WTC11 (cell line): ENCODE data around the gene PDE11A. TPM values are rescaled to one million over a fixed set of nuclear protein-coding genes. Genes with fewer than 3 reads are reported as not detected.

Experiments used
- ATAC-seq: fragments of 200-7000 bp; cut with Tn5 transposase; 2 replicates; pipeline ENCODE4 v1.10.0; 2021; ENCODE audit warnings: mild to moderate bottlenecking, moderate library complexity
- CTCF ChIA-PET: fragments of 300-600 bp; sonication (Branson Sonifier 250); formaldehyde crosslinking; loops from one replicate; lab custom pipeline; 2021; ENCODE audit warnings: antibody characterized with exemption; lab: Charles Lee
- POLR2A ChIA-PET: fragments of 350-600 bp; sonication (Branson Sonifier 250); formaldehyde crosslinking; loops from one replicate; lab custom pipeline; 2021; ENCODE audit warnings: antibody characterized with exemption; lab: Charles Lee
- DNase-seq: peaks from one replicate; pipeline ENCODE4 v3.0.0; 2021; ENCODE audit warnings: low spot score
- H3K27ac Mint-ChIP-seq: 2 replicates; pipeline ENCODE4 v1.8.0; 2021; ENCODE audit warnings: mixed read lengths
- H3K27me3 Mint-ChIP-seq: 2 replicates; pipeline ENCODE4 v1.8.0; 2021; ENCODE audit warnings: low read depth, mild to moderate bottlenecking, moderate library complexity, mixed read lengths
- H3K36me3 Mint-ChIP-seq: 2 replicates; pipeline ENCODE4 v1.8.0; 2021; ENCODE audit warnings: mixed read lengths
- H3K4me1 Mint-ChIP-seq: 2 replicates; pipeline ENCODE4 v1.8.0; 2022; ENCODE audit warnings: mixed read lengths
- H3K4me3 Mint-ChIP-seq: 2 replicates; pipeline ENCODE4 v1.8.0; 2021; ENCODE audit warnings: mild to moderate bottlenecking, moderate library complexity, mixed read lengths
- H3K9me3 Mint-ChIP-seq: 2 replicates; pipeline ENCODE4 v1.8.0; 2021; ENCODE audit warnings: mixed read lengths
- ELF4 ChIP-seq: sonication (generic); formaldehyde crosslinking; IDR thresholded peaks from 2 replicates; pipeline ENCODE4 v1.8.1; 2022; ENCODE audit warnings: low read depth, mild to moderate bottlenecking, moderate library complexity, missing genetic modification reagents
- FOXP1 ChIP-seq: sonication (generic); formaldehyde crosslinking; IDR thresholded peaks from 2 replicates; pipeline ENCODE4 v1.8.0; 2022; ENCODE audit warnings: missing genetic modification reagents, mild to moderate bottlenecking, moderate library complexity, borderline replicate concordance
- KAT7 ChIP-seq: sonication (generic); formaldehyde crosslinking; IDR thresholded peaks from 2 replicates; pipeline ENCODE4 v1.8.1; 2023; ENCODE audit warnings: missing genetic modification reagents, mild to moderate bottlenecking, borderline replicate concordance
- MXD4 ChIP-seq: fragments of 250-450 bp; sonication (Bioruptor Pico); IDR thresholded peaks from 2 replicates; pipeline ENCODE4 v1.8.0; 2021; ENCODE audit warnings: mild to moderate bottlenecking, moderate library complexity, borderline replicate concordance
- NFE2L1 ChIP-seq: sonication (generic); formaldehyde crosslinking; IDR thresholded peaks from 2 replicates; pipeline ENCODE4 v1.8.1; 2023; ENCODE audit warnings: missing genetic modification reagents
- NR1H2 ChIP-seq: sonication (generic); formaldehyde crosslinking; IDR thresholded peaks from 2 replicates; pipeline ENCODE4 v1.9.0; 2021; ENCODE audit warnings: mild to moderate bottlenecking, moderate library complexity, missing genetic modification reagents
- NR3C1 ChIP-seq: sonication (generic); formaldehyde crosslinking; conservative IDR thresholded peaks from 2 replicates; pipeline ENCODE4 v1.8.1; 2023; ENCODE audit warnings: low read depth, mild to moderate bottlenecking, missing genetic modification reagents
- PRRX2 ChIP-seq: fragments of 250-450 bp; sonication (Bioruptor Pico); IDR thresholded peaks from 2 replicates; pipeline ENCODE4 v1.8.0; 2021; ENCODE audit warnings: mild to moderate bottlenecking
- RELA ChIP-seq: sonication (generic); formaldehyde crosslinking; IDR thresholded peaks from 2 replicates; pipeline ENCODE4 v1.8.1; 2022; ENCODE audit warnings: missing genetic modification reagents, mild to moderate bottlenecking, borderline replicate concordance
- RORB ChIP-seq: fragments of 250-450 bp; sonication (Bioruptor Pico); IDR thresholded peaks from 2 replicates; pipeline ENCODE4 v1.9.0; 2021; ENCODE audit warnings: mild to moderate bottlenecking
- SMAD4 ChIP-seq: sonication (generic); formaldehyde crosslinking; IDR thresholded peaks from 2 replicates; pipeline ENCODE4 v1.8.0; 2022; ENCODE audit warnings: mild to moderate bottlenecking, missing genetic modification reagents
- SP1 ChIP-seq: sonication (generic); formaldehyde crosslinking; conservative IDR thresholded peaks from 2 replicates; pipeline ENCODE4 v1.8.1; 2022; ENCODE audit warnings: missing genetic modification reagents
- ZNF281 ChIP-seq: sonication (generic); formaldehyde crosslinking; IDR thresholded peaks from 2 replicates; pipeline ENCODE4 v1.8.0; 2023; ENCODE audit warnings: mild to moderate bottlenecking, missing genetic modification reagents
- ZNF671 ChIP-seq: fragments of 250-450 bp; sonication (Bioruptor Pico); IDR thresholded peaks from 2 replicates; pipeline ENCODE4 v1.8.0; 2021; ENCODE audit warnings: mild to moderate bottlenecking
- total RNA-seq: library from RNA; stranded (reverse); gene quantifications from 3 replicates; pipeline ENCODE4 v1.2.3, GENCODE V29; 2021
- TF ChIP-seq, protein P1 (sequence below): sonication (generic); formaldehyde crosslinking; IDR thresholded peaks from 2 replicates; pipeline ENCODE4 v1.8.1; 2023; ENCODE audit warnings: mild to moderate bottlenecking, missing genetic modification reagents
- TF ChIP-seq, protein P2 (sequence below): sonication (generic); formaldehyde crosslinking; IDR thresholded peaks from 2 replicates; pipeline ENCODE4 v1.8.1; 2022; ENCODE audit warnings: low read depth, mild to moderate bottlenecking, moderate library complexity, missing genetic modification reagents, borderline replicate concordance

Gene PDE11A
- total RNA-seq, 1 experiment from 2014 or later: 0.13 TPM

DNA sequence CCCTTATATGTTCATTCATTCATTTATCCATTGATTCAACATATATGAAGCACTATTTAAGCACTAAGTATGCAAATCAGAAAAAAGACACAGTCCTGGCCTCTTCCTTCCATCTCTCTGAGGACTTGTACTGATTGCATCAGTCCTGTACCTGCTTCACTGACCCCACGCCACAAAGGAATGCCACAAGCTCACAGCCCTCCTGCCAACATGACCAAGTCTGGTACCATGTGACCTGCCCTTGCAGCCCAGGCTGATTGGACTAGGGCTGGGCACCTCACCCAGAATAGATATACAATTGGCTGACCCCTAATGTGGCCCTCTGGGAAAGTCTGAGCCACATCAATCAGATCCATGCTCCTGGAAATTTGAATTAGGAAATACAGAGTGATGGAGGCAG is 483.4 kb downstream of the PDE11A start:
- H3K36me3 Mint-ChIP-seq: no peaks in the 10 kb centered on the region
- peaks cover 3% of the 10 kb centered on the region for H3K27me3 Mint-ChIP-seq
- no peak overlapping the region for H3K4me3 Mint-ChIP-seq
- ATAC-seq (no peak), DNase-seq (no peak)
- H3K4me1 Mint-ChIP-seq: no peaks in the 10 kb centered on the region
- CTCF ChIA-PET: interaction anchor here (1.6 kb wide), 1 partner anchor 15 kb away, joined by 4 read pairs; no protein-coding TSS in a partner anchor
- no peaks in the 10 kb centered on the region for H3K9me3 Mint-ChIP-seq
- TF ChIP-seq ELF4 (CRISPR knock-in tag): no peak
- no peak for TF ChIP-seq SP1 (CRISPR knock-in tag)
- no peak for TF ChIP-seq RORB
- TF ChIP-seq ZNF281 (CRISPR knock-in tag): no peak
- no peak for TF ChIP-seq MXD4 (CRISPR knock-in tag)
- no peak for TF ChIP-seq ZNF671 (CRISPR knock-in tag)
- no peak for TF ChIP-seq NFE2L1
- TF ChIP-seq NR1H2 (CRISPR knock-in tag): no peak
- TF ChIP-seq, protein P1, sequence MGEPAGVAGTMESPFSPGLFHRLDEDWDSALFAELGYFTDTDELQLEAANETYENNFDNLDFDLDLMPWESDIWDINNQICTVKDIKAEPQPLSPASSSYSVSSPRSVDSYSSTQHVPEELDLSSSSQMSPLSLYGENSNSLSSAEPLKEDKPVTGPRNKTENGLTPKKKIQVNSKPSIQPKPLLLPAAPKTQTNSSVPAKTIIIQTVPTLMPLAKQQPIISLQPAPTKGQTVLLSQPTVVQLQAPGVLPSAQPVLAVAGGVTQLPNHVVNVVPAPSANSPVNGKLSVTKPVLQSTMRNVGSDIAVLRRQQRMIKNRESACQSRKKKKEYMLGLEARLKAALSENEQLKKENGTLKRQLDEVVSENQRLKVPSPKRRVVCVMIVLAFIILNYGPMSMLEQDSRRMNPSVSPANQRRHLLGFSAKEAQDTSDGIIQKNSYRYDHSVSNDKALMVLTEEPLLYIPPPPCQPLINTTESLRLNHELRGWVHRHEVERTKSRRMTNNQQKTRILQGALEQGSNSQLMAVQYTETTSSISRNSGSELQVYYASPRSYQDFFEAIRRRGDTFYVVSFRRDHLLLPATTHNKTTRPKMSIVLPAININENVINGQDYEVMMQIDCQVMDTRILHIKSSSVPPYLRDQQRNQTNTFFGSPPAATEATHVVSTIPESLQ (CRISPR knock-in tag): no peak
- TF ChIP-seq, protein P2, sequence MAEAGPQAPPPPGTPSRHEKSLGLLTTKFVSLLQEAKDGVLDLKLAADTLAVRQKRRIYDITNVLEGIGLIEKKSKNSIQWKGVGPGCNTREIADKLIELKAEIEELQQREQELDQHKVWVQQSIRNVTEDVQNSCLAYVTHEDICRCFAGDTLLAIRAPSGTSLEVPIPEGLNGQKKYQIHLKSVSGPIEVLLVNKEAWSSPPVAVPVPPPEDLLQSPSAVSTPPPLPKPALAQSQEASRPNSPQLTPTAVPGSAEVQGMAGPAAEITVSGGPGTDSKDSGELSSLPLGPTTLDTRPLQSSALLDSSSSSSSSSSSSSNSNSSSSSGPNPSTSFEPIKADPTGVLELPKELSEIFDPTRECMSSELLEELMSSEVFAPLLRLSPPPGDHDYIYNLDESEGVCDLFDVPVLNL: no peak
- TF ChIP-seq PRRX2 (CRISPR knock-in tag): no peak
- no peak for TF ChIP-seq RELA (CRISPR knock-in tag)
- no peak for TF ChIP-seq KAT7 (CRISPR knock-in tag)
- H3K27ac Mint-ChIP-seq: no peak overlapping the region
- POLR2A ChIA-PET: no interaction called here

DNA sequence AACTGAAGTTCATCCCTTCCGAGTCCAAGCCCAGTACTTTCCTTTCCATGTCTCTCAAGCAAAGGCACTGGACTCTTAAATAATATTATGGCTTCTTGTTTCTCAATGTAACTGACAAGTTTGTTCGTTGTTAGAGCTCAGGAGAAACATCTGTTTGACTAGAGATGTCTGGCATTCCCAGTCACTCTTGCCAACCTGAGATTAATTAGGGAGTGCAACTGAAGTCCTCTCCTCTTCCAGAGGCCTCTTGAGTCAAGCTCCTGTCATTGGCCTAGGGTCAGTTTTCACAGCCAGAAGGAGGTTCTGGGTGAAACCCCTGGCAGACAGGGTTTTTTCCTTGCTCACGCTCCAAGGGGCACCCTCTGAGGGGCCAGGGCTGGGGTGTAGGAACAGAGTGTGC is 483.9 kb downstream of the PDE11A start:
- Mint-ChIP-seq H3K4me1 (no peaks in the 10 kb centered on the region), H3K4me3 (no peak overlapping the region), H3K27me3 (peaks cover 3% of the 10 kb centered on the region), H3K9me3 (no peaks in the 10 kb centered on the region), H3K27ac (no peak overlapping the region), H3K36me3 (no peaks in the 10 kb centered on the region)
- DNase-seq: no peak
- no peak for ATAC-seq
- no peak for TF ChIP-seq FOXP1
- no peak for TF ChIP-seq SMAD4 (CRISPR knock-in tag)
- no peak for TF ChIP-seq ZNF671 (CRISPR knock-in tag)
- TF ChIP-seq ZNF281 (CRISPR knock-in tag): no peak
- TF ChIP-seq NR3C1 (CRISPR knock-in tag): no peak
- no peak for TF ChIP-seq RORB
- CTCF ChIA-PET: interaction anchor here (1.6 kb wide), 1 partner anchor 16 kb away, joined by 4 read pairs; no protein-coding TSS in a partner anchor
- POLR2A ChIA-PET: no interaction called here
